Measurements from ENCODE around the gene TMEM161A. TPM values are rescaled to one million over a fixed set of nuclear protein-coding genes. Genes with fewer than 3 reads are reported as not detected.

Gene TMEM161A
- total RNA-seq, 4 donors from 2014 or later = 16.7 to 24.5 (median 20.1) TPM

DNA sequence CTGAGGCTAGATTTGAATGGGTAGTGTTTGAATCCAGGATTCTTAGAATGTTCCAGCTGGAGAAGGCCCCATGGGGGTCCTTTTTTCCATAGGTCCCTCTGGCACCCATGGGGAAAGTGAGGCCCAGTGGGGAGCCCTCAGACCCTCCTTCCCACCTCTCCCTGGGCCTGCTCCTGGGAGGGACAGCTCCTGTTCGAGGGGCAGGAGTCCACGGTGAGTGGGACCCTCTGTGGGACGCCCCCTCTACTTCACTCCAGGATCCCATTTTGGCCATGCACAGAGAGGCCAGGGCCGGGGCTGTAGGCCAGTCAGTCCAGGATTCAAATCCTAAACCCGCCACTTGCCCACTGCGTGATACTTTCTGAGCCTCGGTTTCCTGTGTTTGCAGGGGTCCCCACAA lies 24.2 kb upstream of the TMEM161A start:
- WGBS, 2 donors (ENCODE audit: low coverage in 1 of 2) = 90 to 93% methylated on average over 2 to 3 of the region's 7 CpGs
- Histone ChIP-seq H3K27me3 (no peaks in the 10 kb centered on the region), H3K4me1 (no peaks in the 10 kb centered on the region), H3K4me3 (no peak overlapping the region), H3K9me3 (no peaks in the 10 kb centered on the region), H3K27ac (no peak overlapping the region), H3K36me3 (no peaks in the 10 kb centered on the region)
- TF ChIP-seq, protein P1, sequence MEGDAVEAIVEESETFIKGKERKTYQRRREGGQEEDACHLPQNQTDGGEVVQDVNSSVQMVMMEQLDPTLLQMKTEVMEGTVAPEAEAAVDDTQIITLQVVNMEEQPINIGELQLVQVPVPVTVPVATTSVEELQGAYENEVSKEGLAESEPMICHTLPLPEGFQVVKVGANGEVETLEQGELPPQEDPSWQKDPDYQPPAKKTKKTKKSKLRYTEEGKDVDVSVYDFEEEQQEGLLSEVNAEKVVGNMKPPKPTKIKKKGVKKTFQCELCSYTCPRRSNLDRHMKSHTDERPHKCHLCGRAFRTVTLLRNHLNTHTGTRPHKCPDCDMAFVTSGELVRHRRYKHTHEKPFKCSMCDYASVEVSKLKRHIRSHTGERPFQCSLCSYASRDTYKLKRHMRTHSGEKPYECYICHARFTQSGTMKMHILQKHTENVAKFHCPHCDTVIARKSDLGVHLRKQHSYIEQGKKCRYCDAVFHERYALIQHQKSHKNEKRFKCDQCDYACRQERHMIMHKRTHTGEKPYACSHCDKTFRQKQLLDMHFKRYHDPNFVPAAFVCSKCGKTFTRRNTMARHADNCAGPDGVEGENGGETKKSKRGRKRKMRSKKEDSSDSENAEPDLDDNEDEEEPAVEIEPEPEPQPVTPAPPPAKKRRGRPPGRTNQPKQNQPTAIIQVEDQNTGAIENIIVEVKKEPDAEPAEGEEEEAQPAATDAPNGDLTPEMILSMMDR (IDR thresholded peaks at IDR 0.05) = no peak
- no peak for TF ChIP-seq POLR2AphosphoS5 (IDR thresholded peaks at IDR 0.05)
- no peak for ATAC-seq

DNA sequence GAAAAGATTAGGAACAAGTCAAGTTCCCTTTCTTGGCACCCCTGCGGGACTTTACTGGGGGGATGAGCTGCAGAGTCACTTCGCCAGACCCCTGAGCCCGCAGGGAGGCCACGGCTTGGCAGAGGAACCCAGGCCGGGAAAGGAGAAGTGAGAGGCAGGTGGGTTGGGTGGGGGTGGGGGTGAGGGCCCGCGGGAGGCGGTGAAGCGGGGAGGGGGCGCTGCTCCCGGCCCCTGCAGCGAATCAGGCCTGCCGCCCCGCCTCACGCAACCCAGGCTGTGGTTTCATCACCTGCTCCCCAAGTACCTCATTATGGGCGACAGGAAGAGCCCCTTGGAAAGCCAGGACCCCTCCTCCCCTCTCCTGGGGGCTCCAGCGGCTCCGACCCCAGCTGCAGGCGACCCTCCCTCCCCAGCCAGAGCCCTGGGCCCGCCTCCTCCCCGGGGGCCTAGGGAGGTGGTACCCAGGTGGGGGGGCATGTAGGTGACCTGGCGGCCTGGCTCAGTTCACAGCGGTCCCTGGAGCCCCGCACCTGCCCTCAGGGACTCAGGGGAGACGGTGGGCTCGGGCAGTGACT lies 22.3 kb upstream of the TMEM161A start:
- no peaks in the 10 kb centered on the region for H3K9me3 ChIP-seq
- no peak overlapping the region for H3K27ac ChIP-seq
- no peak for ATAC-seq
- no peak overlapping the region for H3K4me3 ChIP-seq
- no peaks in the 10 kb centered on the region for H3K27me3 ChIP-seq
- H3K4me1 ChIP-seq = no peaks in the 10 kb centered on the region
- 80% methylated on average over 1 of the region's 26 CpGs; no CpG with 5 or more reads in 1 of the 2 donors for WGBS, 2 donors (ENCODE audit: low coverage in 1 of 2)
- TF ChIP-seq, protein P1 (IDR thresholded peaks at IDR 0.05) = no peak
- TF ChIP-seq EP300 (IDR thresholded peaks at IDR 0.05) = no peak
- TF ChIP-seq POLR2AphosphoS5 (IDR thresholded peaks at IDR 0.05) = no peak
- TF ChIP-seq POLR2A (IDR thresholded peaks at IDR 0.05) = no peak
- H3K36me3 ChIP-seq = peaks cover 0 to 19% of the 10 kb centered on the region in 2 donors

DNA sequence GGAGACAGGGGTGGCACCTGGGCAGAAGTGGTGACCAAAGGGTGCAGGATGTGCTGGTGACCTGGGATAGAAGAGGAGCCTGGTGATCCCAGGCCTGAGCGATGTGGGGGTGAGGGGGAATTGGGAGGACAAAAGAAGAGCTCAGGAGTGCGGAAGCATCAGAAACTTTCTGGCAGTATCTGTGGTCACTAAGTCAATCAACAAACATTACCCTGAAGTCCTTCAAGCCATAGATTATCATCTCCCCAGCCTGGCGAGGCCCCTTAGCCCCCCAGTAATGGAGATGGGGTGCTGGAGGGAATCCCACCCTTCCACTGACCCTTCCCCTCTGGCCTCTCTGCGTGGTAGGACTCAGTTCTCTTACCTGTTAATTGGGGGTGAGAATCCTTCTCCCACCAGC lies 21.3 kb upstream of the TMEM161A start:
- no peaks in the 10 kb centered on the region for H3K27me3 ChIP-seq
- peaks cover 0 to 21% of the 10 kb centered on the region in 2 donors for H3K36me3 ChIP-seq
- no peak for ATAC-seq
- TF ChIP-seq EP300 (IDR thresholded peaks at IDR 0.05) (no peak), POLR2AphosphoS5 (IDR thresholded peaks at IDR 0.05) (no peak), POLR2A (IDR thresholded peaks at IDR 0.05) (no peak)
- TF ChIP-seq, protein P1 (IDR thresholded peaks at IDR 0.05) = no peak
- 76 to 100% methylated on average over 2 to 4 of the region's 4 CpGs for WGBS, 2 donors (ENCODE audit: low coverage in 1 of 2)
- H3K4me1 ChIP-seq = no peaks in the 10 kb centered on the region
- H3K27ac ChIP-seq = no peak overlapping the region
- no peaks in the 10 kb centered on the region for H3K9me3 ChIP-seq
- no peak overlapping the region for H3K4me3 ChIP-seq

DNA sequence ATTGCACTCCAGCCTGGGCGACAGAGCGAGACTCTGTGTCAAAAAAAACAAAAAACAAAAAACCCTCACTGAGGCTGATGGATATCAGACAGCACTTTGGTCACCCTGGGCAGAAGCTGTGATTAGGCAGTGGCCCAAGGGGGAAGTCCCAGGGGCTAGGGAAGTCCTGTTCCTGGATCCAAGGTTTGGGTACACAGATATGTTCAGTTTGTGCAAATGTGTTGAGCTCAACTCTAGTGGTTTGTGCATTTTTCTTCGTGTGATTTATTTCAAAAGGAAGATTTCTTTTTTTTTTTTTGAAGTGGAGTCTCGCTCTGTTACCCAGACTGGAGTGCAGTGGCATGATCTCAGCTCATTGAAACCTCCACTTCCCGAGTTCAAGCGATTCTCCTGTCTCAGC lies 19.5 kb upstream of the TMEM161A start:
- WGBS, 2 donors (ENCODE audit: low coverage in 1 of 2) = 76 to 83% methylated on average over 3 to 6 of the region's 6 CpGs
- Histone ChIP-seq H3K4me1 (no peaks in the 10 kb centered on the region), H3K36me3 (peaks cover 0 to 21% of the 10 kb centered on the region in 2 donors), H3K27me3 (no peaks in the 10 kb centered on the region), H3K4me3 (no peak overlapping the region), H3K9me3 (no peaks in the 10 kb centered on the region), H3K27ac (no peak overlapping the region)
- TF ChIP-seq, protein P1 (IDR thresholded peaks at IDR 0.05) = no peak
- TF ChIP-seq POLR2AphosphoS5 (IDR thresholded peaks at IDR 0.05) (no peak), POLR2A (IDR thresholded peaks at IDR 0.05) (no peak), EP300 (IDR thresholded peaks at IDR 0.05) (no peak)
- ATAC-seq = no peak

DNA sequence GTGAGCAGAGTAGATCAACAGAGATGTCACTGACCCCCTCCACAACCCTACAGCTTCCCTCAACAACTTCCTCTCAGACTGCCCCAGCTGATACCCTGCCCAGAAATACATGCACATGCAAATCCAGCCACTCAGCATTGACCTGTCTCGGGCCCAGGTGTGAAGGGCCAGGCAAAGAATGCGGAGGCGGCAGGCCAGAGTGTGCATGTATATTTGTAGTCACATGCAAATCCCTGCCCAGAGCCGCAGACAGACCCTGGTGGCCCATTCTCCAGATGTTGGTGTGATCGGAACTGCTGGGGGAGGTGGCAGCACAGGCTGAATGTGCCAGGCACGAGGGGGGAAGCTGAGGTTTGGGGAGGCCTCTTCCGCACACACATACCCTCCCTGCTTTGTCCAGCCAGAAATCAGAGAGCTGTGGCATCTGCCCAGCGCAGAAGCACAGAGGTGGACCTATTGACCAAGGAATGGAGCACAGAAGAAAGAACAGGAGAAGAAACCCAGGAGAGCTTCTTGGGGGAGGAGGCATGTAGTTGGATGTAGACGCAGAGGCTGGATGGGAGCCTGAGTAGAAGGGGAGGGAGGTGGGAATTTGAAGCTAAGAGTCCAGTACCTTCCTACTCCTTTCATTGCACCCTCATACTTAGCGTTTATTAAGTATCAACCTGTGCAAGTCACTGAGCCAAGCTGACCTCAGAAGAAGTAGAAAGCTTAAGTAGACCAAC lies 17.4 kb upstream of the TMEM161A start:
- ATAC-seq = no peak

More for the DNA sequence above, 17.4 kb upstream of the TMEM161A start:
- Histone ChIP-seq H3K27ac (no peak overlapping the region), H3K4me1 (no peaks in the 10 kb centered on the region), H3K36me3 (peaks cover 0 to 22% of the 10 kb centered on the region in 2 donors), H3K9me3 (no peaks in the 10 kb centered on the region), H3K27me3 (no peaks in the 10 kb centered on the region), H3K4me3 (no peak overlapping the region)
- TF ChIP-seq EP300 (IDR thresholded peaks at IDR 0.05) (no peak), POLR2AphosphoS5 (IDR thresholded peaks at IDR 0.05) (no peak), POLR2A (IDR thresholded peaks at IDR 0.05) (no peak)
- TF ChIP-seq, protein P1 (IDR thresholded peaks at IDR 0.05) = no peak
- WGBS, 2 donors (ENCODE audit: low coverage in 1 of 2) = 86 to 87% methylated on average over 3 to 7 of the region's 10 CpGs

Data from gastroesophageal sphincter (tissue), 4 donors.